Endothelial cell of umbilical vein (primary cell): Measurements from ENCODE around the gene PIM1. TPM values are rescaled to one million over a fixed set of nuclear protein-coding genes. Genes with fewer than 3 reads are reported as not detected.
A peak's percentile ranks its signal among the peaks of the same experiment; 100 is the strongest.

Source experiments
- Bru-seq: library from RNA; stranded (reverse); fragments of 400-500 nt; gene quantifications from one replicate; lab custom pipeline; 2021; lab: Mats Ljungman, UMichigan
- BruChase-seq, 2 experiments: library from RNA; stranded (reverse); fragments of 400-500 nt; gene quantifications; one replicate each; lab custom pipeline; 2021; lab: Mats Ljungman, UMichigan
- BruUV-seq: library from RNA; stranded (reverse); fragments of 400-500 nt; replicated peaks from 2 replicates; lab custom pipeline; 2021; lab: Mats Ljungman, UMichigan
- CTCF ChIA-PET: fragments of 300-600, 350-600 bp; sonication (Branson Sonifier 250); formaldehyde crosslinking; loops from one replicate; lab custom pipeline; 2021; ENCODE audit warnings: antibody characterized with exemption, inconsistent platforms; lab: Charles Lee
- POLR2A ChIA-PET: fragments of 300-600, 350-600 bp; sonication (Branson Sonifier 250); formaldehyde crosslinking; loops from one replicate; lab custom pipeline; 2021; ENCODE audit warnings: antibody characterized with exemption, inconsistent platforms; lab: Charles Lee
- DNase-seq: peaks from one replicate; pipeline ENCODE4 v3.0.0-alpha.2; 2011; ENCODE audit warnings: low read depth, low spot score
- FAIRE-seq: peaks from 2 replicates; lab custom pipeline; 2011; peaks lifted over from hg19 to GRCh38; lab: Jason Lieb, UNC
- H2AFZ ChIP-seq: 2 replicates; pipeline ENCODE4 v1.6.0; 2012; ENCODE audit warnings: low read depth, low read length, control low read depth, inconsistent platforms
- H3K27ac ChIP-seq: 2 replicates; pipeline ENCODE4 v1.5.1; 2011; ENCODE audit warnings: low read depth, mild to moderate bottlenecking, control low read depth, low read length, moderate library complexity; ENCODE audit not compliant: insufficient read depth
- H3K27me3 ChIP-seq, 2 experiments: 2 replicates each; pipeline versions ENCODE4 v1.6.0 to v1.6.1; 2011; ENCODE audit warnings: low read length in 2 of 2, mixed read lengths in 1 of 2; ENCODE audit not compliant: control insufficient read depth in 2 of 2, insufficient read depth in 2 of 2
- H3K36me3 ChIP-seq, 2 experiments: 2 replicates in 1 of 2; 3 replicates in 1 of 2; pipeline ENCODE4 v1.5.1; 2011; ENCODE audit warnings: low read length in 2 of 2, mild to moderate bottlenecking in 1 of 2, moderate library complexity in 1 of 2; ENCODE audit not compliant: control insufficient read depth in 2 of 2, insufficient read depth in 2 of 2; ENCODE audit errors: extremely low read depth in 1 of 2
- H3K4me1 ChIP-seq: 3 replicates; pipeline ENCODE4 v1.5.1; 2011; ENCODE audit warnings: mild to moderate bottlenecking, low read length; ENCODE audit not compliant: control insufficient read depth, insufficient read depth; ENCODE audit errors: extremely low read depth
- H3K4me2 ChIP-seq: 2 replicates; pipeline ENCODE4 v1.6.1; 2011; ENCODE audit warnings: low read length, control low read depth, mixed read lengths; ENCODE audit not compliant: insufficient read depth
- H3K4me3 ChIP-seq, 3 experiments: fragments of 200-600 bp in 1 of 3; sonication (generic), shearing (Covaris generic) in 1 of 3; replicated peaks in 1 of 3; 2 replicates each; pipeline ENCODE4 v1.5.1; 2011 to 2016; ENCODE audit warnings: control low read depth in 3 of 3, low read length in 3 of 3, mild to moderate bottlenecking in 2 of 3, inconsistent platforms in 1 of 3, low read depth in 1 of 3, moderate library complexity in 1 of 3; ENCODE audit not compliant: insufficient read depth in 1 of 3
- H3K79me2 ChIP-seq: 2 replicates; pipeline ENCODE4 v1.6.0; 2012; ENCODE audit warnings: low read length, inconsistent platforms; ENCODE audit not compliant: control insufficient read depth, insufficient read depth
- H3K9ac ChIP-seq: replicated peaks from 2 replicates; pipeline ENCODE3; 2011; ENCODE audit warnings: low read length, control low read depth; ENCODE audit not compliant: insufficient read depth; ENCODE audit errors: extremely low read depth
- H3K9me1 ChIP-seq: replicated peaks from 3 replicates; pipeline ENCODE4 v1.6.0; 2011; ENCODE audit warnings: mild to moderate bottlenecking, low read length; ENCODE audit not compliant: control insufficient read depth, insufficient read depth; ENCODE audit errors: extremely low read depth
- H3K9me3 ChIP-seq: replicated peaks from 2 replicates; pipeline ENCODE4 v1.5.1; 2012; ENCODE audit warnings: low read length, inconsistent platforms; ENCODE audit not compliant: control insufficient read depth, insufficient read depth
- H4K20me1 ChIP-seq: replicated peaks from 2 replicates; pipeline ENCODE3; 2011; ENCODE audit warnings: mild to moderate bottlenecking, low read length; ENCODE audit not compliant: control insufficient read depth, insufficient read depth; ENCODE audit errors: extremely low read depth
- EZH2 ChIP-seq: IDR thresholded peaks from 2 replicates; pipeline ENCODE4 v1.6.1; 2012; ENCODE audit warnings: borderline replicate concordance, low read depth, mild to moderate bottlenecking, moderate library complexity, low read length, inconsistent platforms; ENCODE audit not compliant: severe bottlenecking
- FOS ChIP-seq: IDR thresholded peaks from 2 replicates; pipeline ENCODE4 v1.6.1; 2011; ENCODE audit warnings: mild to moderate bottlenecking, low read length, moderate library complexity, borderline replicate concordance; ENCODE audit not compliant: insufficient read depth
- GATA2 ChIP-seq: IDR thresholded peaks from 2 replicates; pipeline ENCODE4 v1.7.0; 2011; ENCODE audit warnings: low read depth, mild to moderate bottlenecking, moderate library complexity, mixed read lengths, low read length; ENCODE audit not compliant: insufficient read length, insufficient read depth
- JUN ChIP-seq: IDR thresholded peaks from 2 replicates; pipeline ENCODE4 v1.6.1; 2011; ENCODE audit warnings: borderline replicate concordance, low read depth; ENCODE audit not compliant: insufficient read length, insufficient read depth
- MYC ChIP-seq: IDR thresholded peaks from one replicate; pipeline ENCODE4 v1.6.1; 2011; ENCODE audit warnings: mild to moderate bottlenecking, low read depth, low read length
- POLR2A ChIP-seq: IDR thresholded peaks from 2 replicates; pipeline ENCODE4 v1.6.1; 2012; ENCODE audit warnings: low read depth, mild to moderate bottlenecking, control low read depth, low read length
- POLR2AphosphoS5 ChIP-seq: IDR thresholded peaks from 2 replicates; pipeline ENCODE4 v1.6.1; 2012; ENCODE audit warnings: low read depth, mild to moderate bottlenecking, control low read depth, low read length, moderate library complexity; ENCODE audit not compliant: insufficient read depth
- dilution Hi-C: fragments of 300-500 bp; cut with MboI; formaldehyde crosslinking; loops from one replicate; pipeline ENCODE4 v1.15.0; 2019; ENCODE audit warnings: low sequenced_read_pairs; ENCODE audit not compliant: extremely low pct_ligation_motif_present
- intact Hi-C: fragments of 100-400 bp; cut with micrococcal nuclease; formaldehyde crosslinking; loops from one replicate; pipeline ENCODE4 v1.10.0; 2022
- long read RNA-seq: library from polyadenylated mRNA; stranded (forward); transcript quantifications from one replicate; pipeline ENCODE4 v2.0.0, GENCODE V29; 2021
- polyA minus RNA-seq, 3 experiments: library from RNA; depleted of rRNA, polyadenylated mRNA; stranded (reverse); fragments of >200 nt; gene quantifications; 1 replicate in 1 of 3; 2 replicates in 2 of 3; pipeline ENCODE4 v1.2.3, GENCODE V29; 2011
- polyA plus RNA-seq, 4 experiments: library from polyadenylated mRNA; depleted of rRNA in 3 of 4; stranded (reverse) in 3 of 4; unstranded in 1 of 4; fragments of >200 nt; gene quantifications; 2 replicates each; pipeline versions ENCODE4 v1.2.1 to v1.2.3, GENCODE V29; 2011 to 2012; ENCODE audit warnings: missing spikeins in 1 of 4
- total RNA-seq: library from RNA; stranded (reverse); gene quantifications from 2 replicates; pipeline ENCODE4 v1.2.3, GENCODE V29; 2021
- TF ChIP-seq, protein P1 (sequence below), 2 donors: IDR thresholded peaks; 1 replicate in 1 of 2; 2 replicates in 1 of 2; pipeline ENCODE4 v1.5.1; 2011; ENCODE audit warnings: low read length in 2 of 2, mild to moderate bottlenecking in 2 of 2, moderate library complexity in 2 of 2, control low read depth in 1 of 2, inconsistent platforms in 1 of 2, low read depth in 1 of 2; ENCODE audit not compliant: insufficient read depth in 1 of 2; ENCODE audit errors: extremely low read depth in 1 of 2
- TF ChIP-seq, protein P2 (sequence below): IDR thresholded peaks from 2 replicates; pipeline ENCODE4 v1.6.1; 2011; ENCODE audit not compliant: insufficient read depth, insufficient read length

The PIM1 gene
- total RNA-seq (10.5 and 11.3 TPM in 2 replicates), polyA plus RNA-seq (6.8 and 9.2 TPM in 2 replicates), polyA minus RNA-seq (11.5 and 17.4 TPM in 2 replicates), Bru-seq, nascent RNA (percentile 65 among the genes with signal in this experiment), BruChase-seq, experiment 1, labeled RNA remaining after a 6-hour chase (percentile 56 among the genes with signal in this experiment), BruChase-seq, experiment 2, labeled RNA remaining after a 2-hour chase (percentile 68 among the genes with signal in this experiment)
- 11.7 and 12.2 TPM in 2 replicates for polyA plus RNA-seq (2011; cell fraction: cytosol; rRNA removed)
- 36.2 and 36.8 TPM in 2 replicates for polyA plus RNA-seq (2011; cell fraction: nucleus; rRNA removed)
- polyA plus RNA-seq (2012) = 6.0 and 8.1 TPM in 2 replicates
- polyA minus RNA-seq (2011; cell fraction: cytosol; rRNA and poly(A)+ RNA removed) = 16.5 TPM
- 11.0 and 12.8 TPM in 2 replicates for polyA minus RNA-seq (2011; cell fraction: nucleus; rRNA and poly(A)+ RNA removed)
- long read RNA-seq, partial matches to known transcripts = 2 of 12 reads
- long read RNA-seq, other reads (novel, unspliced or antisense) = 6 of 12 reads

- DNase-seq (peak; percentile 97), FAIRE-seq (peak; percentile 95)
- peak within 1 kb of the TSS; percentile 90 for H2AFZ ChIP-seq
- H3K4me2 ChIP-seq = peak within 1 kb of the TSS; percentile 92
- ChIA-PET CTCF (interaction anchor here (0.6 to 6.8 kb wide), 16 partner anchors 18 to 410 kb away, joined by 3 to 399 read pairs (median 4); no protein-coding TSS in a partner anchor), POLR2A (interaction anchor here (0.6 to 1.2 kb wide), 5 partner anchors 39 to 209 kb away, joined by 3 to 5 read pairs (median 3); partner anchors contain the start of genes TBC1D22B and TMEM217)
- H3K9me1 ChIP-seq = no peaks in the 10 kb centered on the region
- H3K4me1 ChIP-seq = peaks cover 22% of the 10 kb centered on the region
- H3K4me3 ChIP-seq = peak within 1 kb of the TSS; percentile 61 to 95 (median 74)
- BruUV-seq = no TSS peak
- intact Hi-C loops (loop anchor here (1.0 kb wide), 3 partner anchors 32 to 73 kb away; no protein-coding TSS in a partner anchor), dilution Hi-C loops (no loop called here)
- peak within 1 kb of the TSS; percentile 66 for H3K27ac ChIP-seq
- peak within 1 kb of the TSS; percentile 86 for H3K9ac ChIP-seq
- H3K9me3 ChIP-seq = no peaks in the 10 kb centered on the region
- TF ChIP-seq POLR2AphosphoS5 (peak; percentile 20), JUN (no peak), POLR2A (peak; percentile 4)
- no peaks in the 10 kb centered on the region for H3K27me3 ChIP-seq
- no peaks in the 10 kb centered on the region for H4K20me1 ChIP-seq
- peaks cover 2% of the 10 kb centered on the region for H3K79me2 ChIP-seq
- peaks cover 5 to 12% of the 10 kb centered on the region in 2 experiments for H3K36me3 ChIP-seq
Observed at GRCh38 chr6:37169496-37170272, at the start of gene PIM1. TSS of gene PIM1 (plus strand) at chr6:37170152. CDS start at chr6:37170576, 424 bp downstream.

GRCh38 chr6:37121556-37121955, 48.4 kb upstream of the PIM1 start:
- ChIA-PET CTCF (no interaction called here), POLR2A (no interaction called here)
- H2AFZ ChIP-seq = no peak overlapping the region
- dilution Hi-C loops = no loop called here
- H3K4me2 ChIP-seq = no peak overlapping the region
- H3K27me3 ChIP-seq = no peaks in the 10 kb centered on the region
- no peaks in the 10 kb centered on the region for H3K9me1 ChIP-seq
- H3K79me2 ChIP-seq = no peaks in the 10 kb centered on the region
- no peak overlapping the region for H3K4me3 ChIP-seq
- H3K4me1 ChIP-seq = peaks cover 11% of the 10 kb centered on the region
- no peak overlapping the region for H3K9ac ChIP-seq
- TF ChIP-seq POLR2AphosphoS5 (no peak), FOS (no peak), POLR2A (no peak), MYC (no peak), JUN (no peak), EZH2 (no peak), GATA2 (no peak)
- TF ChIP-seq, protein P1, sequence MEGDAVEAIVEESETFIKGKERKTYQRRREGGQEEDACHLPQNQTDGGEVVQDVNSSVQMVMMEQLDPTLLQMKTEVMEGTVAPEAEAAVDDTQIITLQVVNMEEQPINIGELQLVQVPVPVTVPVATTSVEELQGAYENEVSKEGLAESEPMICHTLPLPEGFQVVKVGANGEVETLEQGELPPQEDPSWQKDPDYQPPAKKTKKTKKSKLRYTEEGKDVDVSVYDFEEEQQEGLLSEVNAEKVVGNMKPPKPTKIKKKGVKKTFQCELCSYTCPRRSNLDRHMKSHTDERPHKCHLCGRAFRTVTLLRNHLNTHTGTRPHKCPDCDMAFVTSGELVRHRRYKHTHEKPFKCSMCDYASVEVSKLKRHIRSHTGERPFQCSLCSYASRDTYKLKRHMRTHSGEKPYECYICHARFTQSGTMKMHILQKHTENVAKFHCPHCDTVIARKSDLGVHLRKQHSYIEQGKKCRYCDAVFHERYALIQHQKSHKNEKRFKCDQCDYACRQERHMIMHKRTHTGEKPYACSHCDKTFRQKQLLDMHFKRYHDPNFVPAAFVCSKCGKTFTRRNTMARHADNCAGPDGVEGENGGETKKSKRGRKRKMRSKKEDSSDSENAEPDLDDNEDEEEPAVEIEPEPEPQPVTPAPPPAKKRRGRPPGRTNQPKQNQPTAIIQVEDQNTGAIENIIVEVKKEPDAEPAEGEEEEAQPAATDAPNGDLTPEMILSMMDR (IDR thresholded peaks at IDR 0.05; ENCODE audit: extremely low read depth in 1 of 2, insufficient read depth in 1 of 2, low read depth in 1 of 2, low read length in 2 of 2) = no peak
- TF ChIP-seq, protein P2, sequence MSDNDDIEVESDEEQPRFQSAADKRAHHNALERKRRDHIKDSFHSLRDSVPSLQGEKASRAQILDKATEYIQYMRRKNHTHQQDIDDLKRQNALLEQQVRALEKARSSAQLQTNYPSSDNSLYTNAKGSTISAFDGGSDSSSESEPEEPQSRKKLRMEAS = no peak
- H4K20me1 ChIP-seq = no peaks in the 10 kb centered on the region
- H3K9me3 ChIP-seq = no peaks in the 10 kb centered on the region
- DNase-seq (no peak), FAIRE-seq (no peak)
- no TSS peak for BruUV-seq
- H3K27ac ChIP-seq = no peak overlapping the region
- H3K36me3 ChIP-seq = no peaks in the 10 kb centered on the region
- intact Hi-C loops = no loop called here
